GM21576 (cell line): ENCODE results near the gene C2CD4A.

ENCODE experiments used
- ATAC-seq: cut with Tn5 transposase; IDR thresholded peaks from one replicate; pipeline ENCODE4 v1.9.1; 2021; ENCODE audit warnings: mild to moderate bottlenecking, moderate library complexity; ENCODE audit not compliant: unreplicated experiment

C2CD4A gene

DNA sequence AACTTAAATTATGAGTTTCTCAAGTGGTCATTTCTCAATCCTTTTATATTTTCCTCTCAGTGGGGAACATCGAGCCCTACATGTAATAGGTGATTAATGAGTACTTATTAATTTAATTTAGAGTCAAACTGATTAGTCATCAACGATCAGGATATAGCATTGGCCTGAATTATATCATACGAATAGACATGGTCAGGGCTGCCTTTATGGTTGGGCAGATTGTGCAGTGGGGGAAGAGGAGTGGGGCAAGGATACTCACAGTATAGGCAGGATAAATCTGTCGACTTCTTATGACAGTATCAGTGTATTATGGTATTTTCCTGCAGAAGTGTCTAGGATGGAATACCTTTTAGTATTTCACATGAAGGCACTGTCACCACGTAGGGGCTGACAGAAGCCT, 27.0 kb downstream of the C2CD4A start:
- ATAC-seq, result no peak

- ATAC-seq, result no peak
Observed at GRCh38 chr15:62094388-62094787, 27.6 kb downstream of the C2CD4A start.

DNA sequence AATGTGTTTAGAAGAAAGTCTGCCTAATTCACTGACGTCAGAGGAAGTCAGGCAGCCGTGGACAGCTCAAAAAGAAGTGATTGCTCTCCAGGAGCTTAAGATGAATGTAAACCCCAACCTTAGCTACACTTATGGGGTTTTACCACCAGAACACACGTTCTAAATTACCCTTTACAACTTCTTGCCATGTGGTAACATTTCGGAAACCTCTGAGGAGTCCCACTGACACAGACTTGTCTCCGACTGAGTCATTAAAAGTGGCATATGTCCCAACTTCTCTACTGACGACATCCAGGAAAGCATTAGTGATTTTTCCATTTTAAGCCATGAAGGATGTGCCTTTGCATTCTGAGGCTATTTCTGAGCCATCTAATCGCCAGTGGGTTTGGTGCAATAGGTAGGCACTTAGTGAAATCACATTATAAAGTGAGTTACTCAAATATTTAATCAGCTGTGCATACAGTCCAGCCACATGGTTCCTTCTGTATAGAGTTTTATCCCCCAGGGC, 32.4 kb downstream of the C2CD4A start:
- no peak for ATAC-seq

DNA sequence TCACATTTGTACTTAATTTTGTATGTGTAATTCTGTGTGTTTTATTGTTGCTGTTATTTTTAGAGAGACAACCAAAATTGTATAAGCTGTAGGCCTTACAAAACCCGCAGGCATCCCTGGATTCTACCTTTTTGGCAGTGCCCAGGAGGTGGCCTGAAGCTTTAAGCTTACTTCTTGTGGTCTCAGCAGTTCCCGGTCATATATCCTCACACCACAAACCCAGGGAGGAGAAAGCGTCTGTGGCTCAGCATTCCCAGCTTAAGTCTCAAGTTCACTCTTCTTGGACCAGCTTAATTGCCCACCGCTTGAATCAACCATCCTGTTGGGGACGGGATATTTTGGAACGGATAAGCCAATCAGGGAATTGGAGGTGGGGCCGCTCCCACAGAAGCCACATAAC, 36.7 kb downstream of the C2CD4A start:
- no peak for ATAC-seq

GRCh38 chr15:62104401-62104800, 37.6 kb downstream of the C2CD4A start:
- no peak for ATAC-seq

DNA sequence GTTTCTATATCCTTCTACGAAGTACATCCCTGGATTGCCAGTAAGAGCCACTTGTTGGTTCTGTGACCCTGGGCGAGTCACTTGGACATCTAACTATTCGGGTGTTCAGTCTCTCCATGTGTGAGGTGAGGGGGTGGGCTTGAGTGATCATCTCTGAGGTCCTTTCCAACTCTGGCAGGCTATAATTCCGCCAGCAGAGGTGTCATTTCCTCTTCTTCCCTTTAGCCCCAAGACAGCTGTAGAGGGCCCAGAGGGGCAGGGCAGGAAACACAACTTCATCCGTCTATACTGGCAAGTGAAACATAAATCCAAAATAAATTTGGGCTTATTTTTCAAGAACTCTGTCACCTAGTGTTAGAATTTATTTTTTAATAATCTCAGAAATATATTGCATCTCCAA, 38.1 kb downstream of the C2CD4A start:
- ATAC-seq, result no peak

GRCh38 chr15:62105266-62105665, 38.5 kb downstream of the C2CD4A start:
- no peak for ATAC-seq

DNA sequence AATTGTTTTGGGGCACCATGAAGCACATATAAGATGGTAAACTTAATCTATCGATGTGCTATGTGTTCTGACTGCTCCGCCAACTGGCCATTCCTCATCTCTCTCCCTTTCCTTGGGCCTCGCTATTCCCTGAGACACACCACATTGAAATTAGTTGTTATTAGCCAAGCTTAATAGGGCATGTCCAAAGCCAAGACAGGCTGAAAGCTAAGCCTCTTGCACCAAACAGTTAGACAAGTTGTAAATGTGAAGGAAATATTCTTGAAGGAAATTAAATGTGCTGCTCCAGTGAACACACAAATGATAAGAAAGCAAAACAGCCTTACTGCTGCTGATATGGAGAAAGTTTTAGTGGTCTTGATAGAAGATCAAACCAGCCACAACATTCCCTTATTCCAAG, 39.3 kb downstream of the C2CD4A start:
- no peak for ATAC-seq

- ATAC-seq, result no peak
Observed at GRCh38 chr15:62107571-62108121, 40.9 kb downstream of the C2CD4A start.

DNA sequence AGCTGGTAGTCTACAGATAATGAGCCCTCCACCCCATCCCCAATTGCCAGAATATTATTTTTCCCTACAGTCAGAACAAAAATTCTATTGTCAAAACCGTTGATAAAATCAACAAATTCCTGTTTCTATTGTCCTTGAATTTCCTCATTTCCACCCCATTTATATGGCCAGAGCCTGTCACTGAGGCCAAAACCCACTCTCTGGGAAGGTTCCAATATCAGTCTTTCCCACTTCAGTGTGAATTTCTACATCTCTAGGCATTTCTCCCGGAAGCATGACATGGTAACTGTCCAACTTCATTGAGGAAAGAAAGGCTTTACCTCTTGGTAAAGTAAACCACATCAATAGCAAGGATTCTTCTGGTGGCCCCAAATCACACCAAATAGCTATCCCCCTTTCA, 41.6 kb downstream of the C2CD4A start:
- no peak for ATAC-seq

GRCh38 chr15:62109437-62109836, 42.7 kb downstream of the C2CD4A start:
- ATAC-seq, result no peak

DNA sequence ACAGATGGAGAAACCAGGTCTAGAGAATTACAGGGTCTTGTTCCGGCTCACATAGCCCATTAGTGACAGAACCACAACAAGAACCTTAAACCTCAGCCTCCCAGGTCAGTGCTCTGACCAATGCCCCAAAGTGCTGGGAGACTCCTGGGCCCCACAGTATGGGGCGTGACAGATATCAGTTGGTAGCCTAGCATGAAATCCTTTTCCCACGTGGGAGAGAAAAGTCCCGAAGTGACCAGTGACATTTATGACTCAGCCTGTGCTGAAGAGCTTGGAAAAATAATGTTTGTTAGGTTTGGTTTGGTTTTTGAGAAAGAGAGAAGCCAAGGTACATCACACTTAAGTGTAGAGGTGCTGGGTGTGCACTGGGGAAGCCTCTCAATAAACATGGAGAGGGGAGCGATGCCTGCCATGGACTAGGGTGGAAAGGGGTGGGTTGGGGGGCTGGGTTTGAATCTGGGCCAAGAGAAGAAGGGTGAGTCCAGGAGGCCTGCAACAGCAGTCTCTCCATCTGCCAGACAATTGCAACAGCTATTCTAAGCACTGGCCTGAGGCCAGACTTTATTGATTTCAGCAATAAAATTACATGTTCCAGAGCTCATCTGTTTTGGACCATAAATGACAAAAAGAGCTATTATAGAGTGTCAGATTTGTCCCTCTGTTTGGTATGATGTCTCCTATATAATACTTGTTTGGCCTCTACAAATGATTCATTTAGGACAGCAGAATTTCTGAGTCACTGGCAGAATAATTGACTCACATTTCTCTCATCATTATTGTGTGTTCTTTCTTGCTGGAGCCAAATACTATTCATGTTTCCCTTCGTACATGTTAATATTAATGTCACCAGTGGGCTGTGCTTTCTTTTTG, 43.4 kb downstream of the C2CD4A start:
- ATAC-seq, result no peak

GRCh38 chr15:62112081-62112480, 45.3 kb downstream of the C2CD4A start:
- no peak for ATAC-seq

DNA sequence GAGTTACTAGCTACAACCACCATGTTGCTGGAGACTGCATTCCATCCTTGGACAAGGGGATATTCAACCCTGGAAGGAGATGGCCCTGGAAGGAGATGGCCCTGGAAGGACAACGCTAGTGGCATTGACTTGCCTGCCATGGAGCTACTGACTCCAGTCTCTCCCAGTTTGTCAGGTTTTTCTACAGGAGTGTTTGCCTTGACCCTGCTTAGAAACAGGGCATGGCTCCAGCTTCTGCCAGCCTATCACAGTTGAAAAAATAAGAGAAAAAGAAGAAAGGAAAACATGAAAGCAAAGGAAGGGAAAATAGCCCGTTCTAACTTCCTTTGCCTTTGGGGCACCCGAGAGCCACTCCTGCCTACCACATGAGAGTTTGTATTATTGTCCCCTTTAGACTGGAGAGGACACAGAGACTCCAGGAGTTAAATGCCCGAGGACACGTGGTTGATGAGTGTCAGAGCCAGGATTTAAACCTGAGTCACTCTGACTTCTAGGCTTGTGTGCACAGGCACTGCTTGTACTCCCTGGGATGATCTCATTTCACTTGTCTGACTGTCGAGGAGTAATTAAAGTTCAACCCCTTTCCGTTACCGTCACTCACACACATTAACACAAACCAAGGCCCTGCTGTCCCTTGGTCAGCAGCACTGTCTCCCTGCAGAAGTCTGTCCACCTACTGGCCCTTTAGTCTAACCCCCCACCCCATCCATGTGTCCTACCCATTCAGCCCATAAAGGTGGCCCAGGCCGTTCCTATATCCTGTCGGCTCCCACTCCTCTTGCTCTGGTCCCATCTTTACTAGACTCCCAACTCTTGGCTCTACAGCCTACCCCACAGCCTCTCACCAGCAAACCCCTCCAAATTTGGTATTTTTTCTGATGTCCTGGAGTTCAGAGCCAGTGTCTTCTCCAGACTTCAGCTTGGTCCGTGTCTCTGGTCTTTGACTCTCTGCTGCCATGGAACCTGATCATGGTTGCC, 46.1 kb downstream of the C2CD4A start:
- no peak for ATAC-seq

GRCh38 chr15:62115847-62116246, 49.1 kb downstream of the C2CD4A start:
- ATAC-seq, result no peak

DNA sequence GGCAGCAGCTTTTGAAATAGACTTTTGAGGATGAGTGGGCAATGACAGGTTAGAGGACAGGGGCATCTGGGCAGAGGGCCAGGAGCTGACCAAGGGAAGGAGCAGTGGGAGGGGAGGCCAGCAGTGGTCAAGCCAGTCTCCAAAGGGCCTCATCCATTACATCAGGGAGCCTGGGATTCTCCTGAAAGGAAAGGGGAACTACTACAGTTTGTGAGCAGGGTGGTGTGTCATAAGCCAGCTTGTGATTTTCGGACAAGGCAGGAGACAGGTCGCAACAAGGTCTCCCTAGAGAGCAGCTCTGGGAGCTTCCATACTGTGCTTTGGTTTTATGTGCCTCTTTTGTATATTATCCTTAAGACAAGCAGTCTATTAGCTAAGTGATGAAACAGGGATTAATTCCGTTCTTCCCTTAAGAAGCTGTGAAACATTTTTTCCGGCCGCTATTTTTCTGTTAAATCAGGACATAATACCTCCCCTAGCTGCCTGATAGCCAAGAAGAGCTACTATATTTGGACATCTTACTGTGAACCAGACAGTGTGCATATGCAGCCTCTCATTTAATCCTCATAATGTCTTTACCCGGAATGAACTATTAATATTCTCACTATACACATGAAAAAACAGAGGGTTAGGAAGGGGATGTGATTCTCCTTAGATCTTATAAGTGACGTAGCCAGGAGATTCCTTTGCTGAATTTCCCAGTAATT, 51.9 kb downstream of the C2CD4A start:
- ATAC-seq, result no peak

DNA sequence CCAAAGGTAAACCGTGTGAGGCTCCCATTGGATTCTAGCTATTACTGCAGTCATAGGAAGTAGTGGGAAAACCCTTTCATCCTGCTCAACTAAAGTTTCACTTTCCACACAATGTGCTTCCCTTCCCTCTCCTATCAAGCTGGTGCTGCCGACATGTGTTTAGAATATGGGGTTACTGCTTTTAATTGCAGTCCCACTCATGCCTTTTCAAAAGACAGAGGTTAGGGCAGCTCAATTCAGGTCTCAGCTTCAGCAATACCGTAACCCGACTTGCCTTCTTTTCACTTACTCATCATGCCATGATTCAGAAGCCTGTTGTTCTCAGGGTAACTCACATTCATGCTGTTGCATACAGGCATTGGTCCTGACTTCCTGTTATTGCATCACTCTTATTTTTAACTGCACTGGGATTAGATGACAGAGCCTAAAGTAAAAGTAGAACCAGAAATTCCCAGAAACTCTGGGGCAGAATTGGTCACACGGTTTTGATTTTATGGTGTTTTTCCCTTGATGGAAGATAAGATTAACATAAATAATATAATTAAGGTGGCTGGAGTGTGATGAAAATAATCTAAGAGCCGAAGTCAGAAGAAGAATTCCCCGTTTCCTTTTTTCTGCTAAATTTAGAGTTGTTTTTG, 52.6 kb downstream of the C2CD4A start:
- ATAC-seq, result no peak

DNA sequence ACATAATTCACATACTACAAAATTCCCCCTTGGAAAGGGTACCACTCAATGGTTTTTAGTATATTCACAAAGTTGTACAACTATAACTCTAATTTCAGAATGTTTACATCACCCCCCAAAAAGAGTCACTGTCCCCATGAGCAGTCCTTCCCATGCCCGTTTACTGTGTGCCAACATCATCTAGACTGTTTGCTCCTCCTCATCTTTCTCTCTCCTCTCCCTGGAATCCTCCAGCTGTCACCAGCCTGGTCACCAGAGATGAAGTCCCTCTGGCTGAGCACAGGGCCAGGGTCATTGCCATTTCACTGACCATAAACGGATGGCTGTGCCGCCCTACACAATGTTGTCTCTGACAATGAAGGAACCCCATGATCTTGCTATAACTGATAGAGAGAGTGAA, 53.1 kb downstream of the C2CD4A start:
- ATAC-seq, result no peak
